ENCODE results near the gene IGSF9.

IGSF9 gene

GRCh38 chr1:159916242-159917051, 29.0 kb downstream of the IGSF9 start:
- no peak for TF ChIP-seq CTCF (IDR thresholded peaks at IDR 0.05)
- no peak for DNase-seq
- peaks cover 11% of the 10 kb centered on the region for H3K36me3 Mint-ChIP-seq (ENCODE audit: low read depth)
- H3K27me3 Mint-ChIP-seq (ENCODE audit: low read depth, poor library complexity) = peaks cover 6% of the 10 kb centered on the region
- H3K4me1 Mint-ChIP-seq = peaks cover 41% of the 10 kb centered on the region
- H3K27ac Mint-ChIP-seq = peak overlapping the region; percentile 79
- H3K9me3 Mint-ChIP-seq = no peaks in the 10 kb centered on the region
- no peak overlapping the region for H3K4me3 Mint-ChIP-seq

- DNase-seq = no peak
- Mint-ChIP-seq H3K27ac (no peak overlapping the region), H3K9me3 (no peaks in the 10 kb centered on the region), H3K4me3 (no peak overlapping the region), H3K4me1 (peaks cover 42% of the 10 kb centered on the region), H3K36me3 (ENCODE audit: low read depth) (peaks cover 10% of the 10 kb centered on the region), H3K27me3 (ENCODE audit: low read depth, poor library complexity) (peaks cover 6% of the 10 kb centered on the region)
- no peak for TF ChIP-seq CTCF (IDR thresholded peaks at IDR 0.05)
These were observed 29.7 kb downstream of the IGSF9 start for GRCh38 chr1:159915571-159916241.

GRCh38 chr1:159914252-159915018, 31.0 kb downstream of the IGSF9 start:
- Mint-ChIP-seq H3K27me3 (ENCODE audit: low read depth, poor library complexity) (peaks cover 6% of the 10 kb centered on the region), H3K36me3 (ENCODE audit: low read depth) (no peaks in the 10 kb centered on the region), H3K4me3 (no peak overlapping the region), H3K4me1 (peaks cover 53% of the 10 kb centered on the region), H3K27ac (no peak overlapping the region), H3K9me3 (no peaks in the 10 kb centered on the region)
- no peak for DNase-seq
- TF ChIP-seq CTCF (IDR thresholded peaks at IDR 0.05) = no peak

GRCh38 chr1:159913451-159914192, 31.8 kb downstream of the IGSF9 start:
- Mint-ChIP-seq H3K36me3 (ENCODE audit: low read depth) (no peaks in the 10 kb centered on the region), H3K27me3 (ENCODE audit: low read depth, poor library complexity) (peaks cover 6% of the 10 kb centered on the region), H3K4me1 (peaks cover 57% of the 10 kb centered on the region), H3K27ac (no peak overlapping the region), H3K4me3 (no peak overlapping the region), H3K9me3 (no peaks in the 10 kb centered on the region)
- no peak for TF ChIP-seq CTCF (IDR thresholded peaks at IDR 0.05)
- no peak for DNase-seq

- no peak for DNase-seq
- Mint-ChIP-seq H3K27me3 (ENCODE audit: low read depth, poor library complexity) (peaks cover 8% of the 10 kb centered on the region), H3K4me3 (no peak overlapping the region), H3K4me1 (peaks cover 43% of the 10 kb centered on the region), H3K36me3 (ENCODE audit: low read depth) (no peaks in the 10 kb centered on the region), H3K27ac (no peak overlapping the region), H3K9me3 (no peaks in the 10 kb centered on the region)
- TF ChIP-seq CTCF (IDR thresholded peaks at IDR 0.05) = no peak
These were observed 33.9 kb downstream of the IGSF9 start for GRCh38 chr1:159911326-159912070.
